KMS-11 (cell line): ENCODE data around the gene NIPAL3.

ENCODE experiments used
- H2AFZ ChIP-seq: fragments of 200-600 bp; sonication (generic); 2 replicates; pipeline ENCODE4 v1.6.1; 2016; ENCODE audit warnings: antibody characterized with exemption, mixed run types, low read depth
- H3K27ac ChIP-seq: fragments of 200-600 bp; sonication (generic); 2 replicates; pipeline ENCODE4 v1.6.1; 2016; ENCODE audit warnings: mild to moderate bottlenecking, mixed run types
- H3K27me3 ChIP-seq: fragments of 200-600 bp; sonication (generic); 2 replicates; pipeline ENCODE4 v1.6.1; 2017; ENCODE audit warnings: mild to moderate bottlenecking, low read depth, mixed run types, moderate library complexity; ENCODE audit not compliant: insufficient read depth
- H3K36me3 ChIP-seq: fragments of 200-600 bp; sonication (generic); 2 replicates; pipeline ENCODE4 v1.6.1; 2017; ENCODE audit warnings: mild to moderate bottlenecking, mixed run types; ENCODE audit not compliant: insufficient read depth
- H3K4me1 ChIP-seq: fragments of 200-600 bp; sonication (generic); 2 replicates; pipeline ENCODE4 v1.6.1; 2016; ENCODE audit warnings: mild to moderate bottlenecking, low read depth, mixed run types; ENCODE audit not compliant: poor library complexity, severe bottlenecking
- H3K4me2 ChIP-seq: fragments of 200-600 bp; sonication (generic); 2 replicates; pipeline ENCODE4 v1.7.0; 2016; ENCODE audit warnings: mild to moderate bottlenecking, mixed run types
- H3K4me3 ChIP-seq: fragments of 200-600 bp; sonication (generic); IDR thresholded peaks from 2 replicates; pipeline ENCODE4 v1.6.1; 2017; ENCODE audit warnings: low read depth, low read length, mixed read lengths; ENCODE audit not compliant: insufficient read depth
- H3K79me2 ChIP-seq: fragments of 200-600 bp; sonication (generic); 2 replicates; pipeline ENCODE4 v1.6.1; 2016; ENCODE audit warnings: low read depth, mixed run types; ENCODE audit not compliant: insufficient read depth
- H3K9ac ChIP-seq: fragments of 200-600 bp; sonication (generic); 2 replicates; pipeline ENCODE4 v1.6.1; 2016; ENCODE audit warnings: mild to moderate bottlenecking, mixed run types
- H4K20me1 ChIP-seq: fragments of 200-600 bp; sonication (generic); 2 replicates; pipeline ENCODE4 v1.6.1; 2016; ENCODE audit warnings: mild to moderate bottlenecking, mixed run types; ENCODE audit not compliant: insufficient read depth
- TF ChIP-seq, protein P1 (sequence below): fragments of 200-600 bp; sonication (generic); conservative IDR thresholded peaks from 2 replicates; pipeline ENCODE4 v1.6.1; 2017; ENCODE audit warnings: low read depth, mild to moderate bottlenecking, antibody characterized with exemption, low read length, moderate library complexity, mixed read lengths

NIPAL3 gene

GRCh38 chr1:24450316-24450715 lies 34.7 kb downstream of the NIPAL3 start:
- no peaks in the 10 kb centered on the region for H3K36me3 ChIP-seq
- H2AFZ ChIP-seq = no peak overlapping the region
- no peaks in the 10 kb centered on the region for H4K20me1 ChIP-seq
- H3K79me2 ChIP-seq = no peaks in the 10 kb centered on the region
- no peak overlapping the region for H3K9ac ChIP-seq
- no peaks in the 10 kb centered on the region for H3K27me3 ChIP-seq
- TF ChIP-seq, protein P1, sequence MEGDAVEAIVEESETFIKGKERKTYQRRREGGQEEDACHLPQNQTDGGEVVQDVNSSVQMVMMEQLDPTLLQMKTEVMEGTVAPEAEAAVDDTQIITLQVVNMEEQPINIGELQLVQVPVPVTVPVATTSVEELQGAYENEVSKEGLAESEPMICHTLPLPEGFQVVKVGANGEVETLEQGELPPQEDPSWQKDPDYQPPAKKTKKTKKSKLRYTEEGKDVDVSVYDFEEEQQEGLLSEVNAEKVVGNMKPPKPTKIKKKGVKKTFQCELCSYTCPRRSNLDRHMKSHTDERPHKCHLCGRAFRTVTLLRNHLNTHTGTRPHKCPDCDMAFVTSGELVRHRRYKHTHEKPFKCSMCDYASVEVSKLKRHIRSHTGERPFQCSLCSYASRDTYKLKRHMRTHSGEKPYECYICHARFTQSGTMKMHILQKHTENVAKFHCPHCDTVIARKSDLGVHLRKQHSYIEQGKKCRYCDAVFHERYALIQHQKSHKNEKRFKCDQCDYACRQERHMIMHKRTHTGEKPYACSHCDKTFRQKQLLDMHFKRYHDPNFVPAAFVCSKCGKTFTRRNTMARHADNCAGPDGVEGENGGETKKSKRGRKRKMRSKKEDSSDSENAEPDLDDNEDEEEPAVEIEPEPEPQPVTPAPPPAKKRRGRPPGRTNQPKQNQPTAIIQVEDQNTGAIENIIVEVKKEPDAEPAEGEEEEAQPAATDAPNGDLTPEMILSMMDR = no peak
- H3K4me1 ChIP-seq = no peaks in the 10 kb centered on the region
- no peak overlapping the region for H3K4me3 ChIP-seq
- H3K4me2 ChIP-seq = no peak overlapping the region
- H3K27ac ChIP-seq = no peak overlapping the region

DNA sequence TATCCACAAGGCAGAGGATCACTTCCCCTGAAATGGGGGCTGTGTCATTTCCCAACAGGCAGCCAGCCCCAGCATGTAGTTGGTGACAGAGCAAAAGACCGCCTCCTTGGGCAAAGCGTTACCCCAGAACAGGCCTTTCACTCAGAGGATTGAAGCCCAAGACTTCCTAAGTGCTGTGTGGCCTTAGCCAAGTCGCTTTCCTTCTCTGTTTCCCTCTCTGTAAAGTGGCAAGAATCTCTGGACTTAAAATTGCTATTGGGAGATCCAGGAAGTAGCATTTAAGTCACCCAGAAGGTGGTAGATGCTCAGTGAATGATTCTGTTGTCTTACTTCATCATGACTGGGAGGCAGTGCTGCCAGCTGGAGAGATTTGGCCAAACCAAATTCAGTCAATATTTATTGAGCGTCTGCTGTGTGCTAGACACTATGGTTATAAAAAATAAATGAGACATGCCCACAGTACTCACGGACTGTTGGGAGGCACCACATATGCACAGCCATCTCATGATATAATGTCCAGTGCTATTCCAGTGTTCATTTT lies 35.3 kb downstream of the NIPAL3 start:
- no peaks in the 10 kb centered on the region for H3K27me3 ChIP-seq
- no peaks in the 10 kb centered on the region for H3K36me3 ChIP-seq
- H3K9ac ChIP-seq = no peak overlapping the region
- H4K20me1 ChIP-seq = no peaks in the 10 kb centered on the region
- no peak overlapping the region for H3K4me3 ChIP-seq
- H3K4me2 ChIP-seq = no peak overlapping the region
- no peaks in the 10 kb centered on the region for H3K79me2 ChIP-seq
- H3K4me1 ChIP-seq = no peaks in the 10 kb centered on the region
- no peak overlapping the region for H3K27ac ChIP-seq
- H2AFZ ChIP-seq = no peak overlapping the region
- TF ChIP-seq, protein P1 = no peak

GRCh38 chr1:24451746-24452145 lies 36.1 kb downstream of the NIPAL3 start:
- Histone ChIP-seq H3K4me1 (no peaks in the 10 kb centered on the region), H4K20me1 (no peaks in the 10 kb centered on the region), H3K4me2 (no peak overlapping the region), H2AFZ (no peak overlapping the region), H3K36me3 (no peaks in the 10 kb centered on the region), H3K27me3 (no peaks in the 10 kb centered on the region), H3K79me2 (no peaks in the 10 kb centered on the region), H3K27ac (no peak overlapping the region), H3K9ac (no peak overlapping the region), H3K4me3 (no peak overlapping the region)
- TF ChIP-seq, protein P1 = no peak

GRCh38 chr1:24452922-24453485 lies 37.4 kb downstream of the NIPAL3 start:
- no peaks in the 10 kb centered on the region for H3K79me2 ChIP-seq
- H3K27me3 ChIP-seq = no peaks in the 10 kb centered on the region
- H3K9ac ChIP-seq = no peak overlapping the region
- no peaks in the 10 kb centered on the region for H3K36me3 ChIP-seq
- H3K4me2 ChIP-seq = no peak overlapping the region
- H4K20me1 ChIP-seq = no peaks in the 10 kb centered on the region
- H2AFZ ChIP-seq = no peak overlapping the region
- no peak overlapping the region for H3K4me3 ChIP-seq
- H3K4me1 ChIP-seq = no peaks in the 10 kb centered on the region
- no peak overlapping the region for H3K27ac ChIP-seq
- TF ChIP-seq, protein P1 = no peak
